Activated B cell treated with CpG ODN at 0.5 μM for 24 hours (primary cell): ENCODE results near the gene GFRA1. TPM values are rescaled to one million over a fixed set of nuclear protein-coding genes. Genes with fewer than 3 reads are reported as not detected.

Source experiments
- ATAC-seq: fragments of 200-7000 bp; cut with Tn5 transposase; one replicate; pipeline ENCODE4 v1.10.0; 2021; ENCODE audit warnings: low read depth, mild to moderate bottlenecking, moderate library complexity
- CTCF ChIA-PET: fragments of 350-600 bp; sonication (Branson Sonifier 250); formaldehyde crosslinking; loops from one replicate; lab custom pipeline; 2021; ENCODE audit warnings: antibody characterized with exemption; lab: Charles Lee
- POLR2A ChIA-PET: fragments of 350-600 bp; sonication (Branson Sonifier 250); formaldehyde crosslinking; loops from one replicate; lab custom pipeline; 2021; ENCODE audit warnings: antibody characterized with exemption; lab: Charles Lee
- DNase-seq: peaks from one replicate; pipeline ENCODE4 v3.0.0; 2022
- H3K27ac Mint-ChIP-seq: one replicate; pipeline ENCODE4 v1.8.0; 2020; ENCODE audit warnings: mixed read lengths
- H3K27me3 Mint-ChIP-seq: one replicate; pipeline ENCODE4 v1.8.0; 2021; ENCODE audit warnings: mixed read lengths
- H3K36me3 Mint-ChIP-seq: one replicate; pipeline ENCODE4 v1.8.0; 2021; ENCODE audit warnings: low read depth, mixed read lengths
- H3K4me1 Mint-ChIP-seq: one replicate; pipeline ENCODE4 v1.8.0; 2021; ENCODE audit warnings: mixed read lengths
- H3K4me3 Mint-ChIP-seq: one replicate; pipeline ENCODE4 v1.8.0; 2020; ENCODE audit warnings: mild to moderate bottlenecking, mixed read lengths
- H3K9me3 Mint-ChIP-seq: one replicate; pipeline ENCODE4 v1.8.0; 2020; ENCODE audit warnings: mixed read lengths
- CTCF ChIP-seq: fragments of 200-600 bp; IDR thresholded peaks from one replicate; pipeline ENCODE4 v1.8.0; 2022; ENCODE audit warnings: antibody characterized with exemption, mild to moderate bottlenecking
- intact Hi-C: fragments of 100-400 bp; cut with micrococcal nuclease; formaldehyde crosslinking; loops from one replicate; pipeline ENCODE4 v1.15.1; 2024
- total RNA-seq: library from RNA; stranded (reverse); gene quantifications from 2 replicates; pipeline ENCODE4 v1.2.3, GENCODE V29; 2022

The GFRA1 gene
- total RNA-seq, 1 donor from 2014 or later = not detected

- H3K27ac Mint-ChIP-seq = no peak overlapping the region
- CTCF ChIA-PET = no interaction called here
- no peaks in the 10 kb centered on the region for H3K4me1 Mint-ChIP-seq
- H3K27me3 Mint-ChIP-seq = no peaks in the 10 kb centered on the region
- H3K9me3 Mint-ChIP-seq = no peaks in the 10 kb centered on the region
- intact Hi-C loops = no loop called here
- POLR2A ChIA-PET = no interaction called here
- no peak overlapping the region for H3K4me3 Mint-ChIP-seq
- DNase-seq (no peak), ATAC-seq (no peak)
- TF ChIP-seq CTCF = no peak
- H3K36me3 Mint-ChIP-seq = no peaks in the 10 kb centered on the region
Observed at GRCh38 chr10:116049974-116050304, 223.1 kb downstream of the GFRA1 start.

GRCh38 chr10:116049158-116049973 is 223.6 kb downstream of the GFRA1 start:
- H3K4me3 Mint-ChIP-seq = no peak overlapping the region
- ATAC-seq (no peak), DNase-seq (no peak)
- no peaks in the 10 kb centered on the region for H3K27me3 Mint-ChIP-seq
- ChIA-PET CTCF (no interaction called here), POLR2A (no interaction called here)
- intact Hi-C loops = no loop called here
- no peaks in the 10 kb centered on the region for H3K9me3 Mint-ChIP-seq
- H3K27ac Mint-ChIP-seq = no peak overlapping the region
- TF ChIP-seq CTCF = no peak
- H3K4me1 Mint-ChIP-seq = no peaks in the 10 kb centered on the region
- no peaks in the 10 kb centered on the region for H3K36me3 Mint-ChIP-seq

GRCh38 chr10:116045366-116046356 is 227.3 kb downstream of the GFRA1 start:
- H3K4me3 Mint-ChIP-seq = no peak overlapping the region
- intact Hi-C loops = no loop called here
- H3K27me3 Mint-ChIP-seq = no peaks in the 10 kb centered on the region
- no peak for ATAC-seq
- DNase-seq = no peak
- H3K9me3 Mint-ChIP-seq = peaks cover 5% of the 10 kb centered on the region
- H3K27ac Mint-ChIP-seq = no peak overlapping the region
- ChIA-PET POLR2A (no interaction called here), CTCF (no interaction called here)
- H3K4me1 Mint-ChIP-seq = no peaks in the 10 kb centered on the region
- H3K36me3 Mint-ChIP-seq = no peaks in the 10 kb centered on the region
- no peak for TF ChIP-seq CTCF

- POLR2A ChIA-PET = no interaction called here
- intact Hi-C loops = no loop called here
- peaks cover 5% of the 10 kb centered on the region for H3K9me3 Mint-ChIP-seq
Observed at GRCh38 chr10:116044801-116045248, 228.2 kb downstream of the GFRA1 start.

More at GRCh38 chr10:116044801-116045248, 228.2 kb downstream of the GFRA1 start:
- no peak for TF ChIP-seq CTCF
- Mint-ChIP-seq H3K4me3 (no peak overlapping the region), H3K27ac (no peak overlapping the region), H3K27me3 (no peaks in the 10 kb centered on the region), H3K4me1 (no peaks in the 10 kb centered on the region), H3K36me3 (no peaks in the 10 kb centered on the region)
- ATAC-seq (no peak), DNase-seq (no peak)
- CTCF ChIA-PET = no interaction called here
